MM.1S (cell line): Measurements from ENCODE around the gene OR5AU1.

Experiments
- DNase-seq: peaks from one replicate; pipeline ENCODE4 v3.0.0-alpha.2; 2015
- H2AFZ ChIP-seq: fragments of 300-600 bp; sonication (generic); 2 replicates; pipeline ENCODE4 v1.6.0; 2016; ENCODE audit warnings: antibody characterized with exemption, low read length
- H3F3A ChIP-seq: fragments of 300-600 bp; sonication (generic); 2 replicates; pipeline ENCODE4 v1.6.1; 2016; ENCODE audit warnings: mild to moderate bottlenecking, antibody characterized with exemption, low read length, moderate library complexity, mixed read lengths; ENCODE audit not compliant: insufficient read depth
- H3K27ac ChIP-seq: fragments of 300-600 bp; sonication (generic); 2 replicates; pipeline ENCODE4 v1.5.1; 2016; ENCODE audit warnings: mild to moderate bottlenecking, low read length
- H3K27me3 ChIP-seq: fragments of 300-600 bp; sonication (generic); replicated peaks from 2 replicates; pipeline ENCODE4 v1.6.0; 2016; ENCODE audit warnings: low read length; ENCODE audit not compliant: insufficient read depth
- H3K36me3 ChIP-seq: fragments of 300-600 bp; sonication (generic); replicated peaks from 2 replicates; pipeline ENCODE4 v1.6.1; 2016; ENCODE audit warnings: mild to moderate bottlenecking, low read length, mixed read lengths; ENCODE audit not compliant: insufficient read depth
- H3K4me1 ChIP-seq: fragments of 300-600 bp; sonication (generic); 2 replicates; pipeline ENCODE4 v1.6.1; 2016; ENCODE audit warnings: low read length, mixed read lengths
- H3K4me2 ChIP-seq: fragments of 300-600 bp; sonication (generic); 2 replicates; pipeline ENCODE4 v1.6.0; 2016; ENCODE audit warnings: low read depth, low read length
- H3K4me3 ChIP-seq: fragments of 300-600 bp; sonication (generic); 2 replicates; pipeline ENCODE4 v1.5.1; 2016; ENCODE audit warnings: low read length, mixed read lengths
- H3K79me2 ChIP-seq: fragments of 300-600 bp; sonication (generic); 2 replicates; pipeline ENCODE4 v1.6.1; 2016; ENCODE audit warnings: mixed run types, low read length, mixed read lengths
- H3K9ac ChIP-seq: fragments of 300-600 bp; sonication (generic); 2 replicates; pipeline ENCODE4 v1.6.1; 2016; ENCODE audit warnings: low read length, mixed read lengths
- H3K9me2 ChIP-seq: fragments of 300-600 bp; sonication (generic); replicated peaks from 2 replicates; pipeline ENCODE4 v1.6.1; 2016; ENCODE audit warnings: mild to moderate bottlenecking, low read length, mixed read lengths; ENCODE audit not compliant: insufficient read depth
- H3K9me3 ChIP-seq: fragments of 300-600 bp; sonication (generic); replicated peaks from 2 replicates; pipeline ENCODE4 v1.6.1; 2016; ENCODE audit warnings: mild to moderate bottlenecking, low read length, mixed read lengths; ENCODE audit not compliant: insufficient read depth
- H4K20me1 ChIP-seq: fragments of 300-600 bp; sonication (generic); 2 replicates; pipeline ENCODE4 v1.6.1; 2016; ENCODE audit warnings: mild to moderate bottlenecking, low read length, moderate library complexity, mixed read lengths; ENCODE audit not compliant: insufficient read depth
- CTCF ChIP-seq: fragments of 300-600 bp; sonication (generic); IDR thresholded peaks from 2 replicates; pipeline ENCODE4 v1.5.1; 2016; ENCODE audit warnings: antibody characterized with exemption, low read length, mixed read lengths
- EZH2 ChIP-seq: fragments of 300-600 bp; sonication (generic); optimal IDR thresholded peaks from 2 replicates; pipeline ENCODE3; 2017; ENCODE audit warnings: low read depth, mild to moderate bottlenecking, antibody characterized with exemption, low read length, mixed read lengths
- EZH2phosphoT487 ChIP-seq: fragments of 300-600 bp; sonication (generic); IDR thresholded peaks from 2 replicates; pipeline ENCODE4 v1.6.1; 2018; ENCODE audit warnings: antibody characterized with exemption, low read length

OR5AU1 gene

GRCh38 chr14:21194597-21194996 lies 38.7 kb upstream of the OR5AU1 start:
- DNase-seq, result no peak
- no peak overlapping the region for H3K4me2 ChIP-seq
- no peaks in the 10 kb centered on the region; the same call in 1 of the 2 replicates for H3F3A ChIP-seq
- H2AFZ ChIP-seq, result no peak overlapping the region
- no peaks in the 10 kb centered on the region for H4K20me1 ChIP-seq
- no peak for TF ChIP-seq EZH2phosphoT487
- H3K79me2 ChIP-seq, result no peaks in the 10 kb centered on the region
- no peak overlapping the region for H3K4me3 ChIP-seq
- no peaks in the 10 kb centered on the region for H3K36me3 ChIP-seq
- no peaks in the 10 kb centered on the region for H3K27me3 ChIP-seq
- no peaks in the 10 kb centered on the region for H3K9me2 ChIP-seq
- no peaks in the 10 kb centered on the region for H3K9me3 ChIP-seq
- no peaks in the 10 kb centered on the region for H3K4me1 ChIP-seq
- no peak overlapping the region for H3K9ac ChIP-seq
- H3K27ac ChIP-seq, result no peak overlapping the region

- Histone ChIP-seq H3F3A (no peaks in the 10 kb centered on the region; the same call in 1 of the 2 replicates), H3K27ac (no peak overlapping the region), H3K36me3 (no peaks in the 10 kb centered on the region), H3K9me2 (no peaks in the 10 kb centered on the region), H2AFZ (no peak overlapping the region), H3K4me3 (no peak overlapping the region), H3K79me2 (no peaks in the 10 kb centered on the region), H3K9ac (no peak overlapping the region), H4K20me1 (no peaks in the 10 kb centered on the region), H3K9me3 (no peaks in the 10 kb centered on the region), H3K27me3 (no peaks in the 10 kb centered on the region), H3K4me2 (no peak overlapping the region), H3K4me1 (no peaks in the 10 kb centered on the region)
- no peak for DNase-seq
- TF ChIP-seq CTCF, result no peak
Observed at GRCh38 chr14:21192875-21193535, 37.1 kb upstream of the OR5AU1 start.

- no peak overlapping the region for H3K9ac ChIP-seq
- no peak for DNase-seq
- H3K9me2 ChIP-seq, result no peaks in the 10 kb centered on the region
- no peaks in the 10 kb centered on the region for H3K27me3 ChIP-seq
- 0 out of 2 replicates have a peak overlapping the region, but pooled peaks have one; percentile 10 for H3K4me3 ChIP-seq
- TF ChIP-seq CTCF (no peak), EZH2phosphoT487 (no peak), EZH2 (no peak)
- no peaks in the 10 kb centered on the region for H3K9me3 ChIP-seq
- H3K4me2 ChIP-seq, result peak overlapping the region; percentile 54
- H3F3A ChIP-seq, result no peaks in the 10 kb centered on the region; the same call in 1 of the 2 replicates
- H3K36me3 ChIP-seq, result no peaks in the 10 kb centered on the region
- no peaks in the 10 kb centered on the region for H3K4me1 ChIP-seq
- H3K79me2 ChIP-seq, result no peaks in the 10 kb centered on the region
- no peak overlapping the region for H3K27ac ChIP-seq
- H4K20me1 ChIP-seq, result no peaks in the 10 kb centered on the region
- H2AFZ ChIP-seq, result 0 out of 2 replicates have a peak overlapping the region, but pooled peaks have one; percentile 51
Observed at GRCh38 chr14:21192447-21192822, 36.6 kb upstream of the OR5AU1 start.

DNA sequence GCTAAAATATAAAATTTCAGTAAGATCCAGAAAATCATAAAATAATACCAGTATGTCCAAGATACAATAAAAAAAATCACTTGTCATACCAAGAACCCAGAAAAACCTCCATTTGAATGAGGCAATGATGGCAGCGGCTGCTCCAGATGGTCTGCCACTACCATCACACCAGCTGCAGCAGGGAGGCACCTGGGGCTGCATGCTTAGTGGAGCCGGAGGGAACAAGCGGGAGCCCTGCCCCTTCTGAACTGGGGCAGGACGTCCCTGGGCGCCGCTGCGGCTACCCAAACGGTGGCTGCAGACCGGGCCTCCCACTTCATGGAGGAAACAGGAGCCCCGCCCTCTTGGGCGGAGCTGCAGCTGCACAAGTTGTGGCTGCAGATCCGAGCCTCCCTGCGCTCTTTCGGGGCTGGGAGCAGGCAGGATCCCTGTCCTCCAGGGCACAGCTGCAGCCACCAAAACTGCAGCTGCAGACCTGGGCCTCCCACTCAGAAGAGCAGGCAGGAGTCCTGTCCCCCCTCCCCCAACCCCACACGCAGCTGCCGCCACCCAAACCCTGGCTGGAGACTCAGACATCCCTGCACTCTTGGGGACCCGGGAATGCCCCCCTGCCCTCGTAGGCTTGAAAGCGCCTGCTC lies 36.1 kb upstream of the OR5AU1 start:
- Histone ChIP-seq H3K36me3 (no peaks in the 10 kb centered on the region), H3K9ac (no peak overlapping the region), H3K27me3 (no peaks in the 10 kb centered on the region), H4K20me1 (no peaks in the 10 kb centered on the region), H3K4me2 (peak overlapping the region; percentile 54), H3K9me2 (no peaks in the 10 kb centered on the region), H3F3A (no peaks in the 10 kb centered on the region; the same call in 1 of the 2 replicates), H2AFZ (peak overlapping the region; percentile 51; the same call in 1 of the 2 replicates), H3K27ac (no peak overlapping the region), H3K9me3 (no peaks in the 10 kb centered on the region), H3K79me2 (no peaks in the 10 kb centered on the region), H3K4me3 (0 out of 2 replicates have a peak overlapping the region, but pooled peaks have one; percentile 10), H3K4me1 (no peaks in the 10 kb centered on the region)
- peak; percentile 86 for DNase-seq
- TF ChIP-seq EZH2phosphoT487, result no peak
- no peak for TF ChIP-seq EZH2
- no peak for TF ChIP-seq CTCF
